GM18867 (cell line): ENCODE data around the gene PALLD.
"Not testable (repeated sequence)": the region's sequence is repeated elsewhere in the genome, so short reads cannot be mapped to it uniquely, and the experiment has no call there.

Experiments
- ATAC-seq: cut with Tn5 transposase; IDR thresholded peaks from one replicate; pipeline ENCODE4 v1.9.1; 2021; ENCODE audit warnings: mild to moderate bottlenecking, moderate library complexity; ENCODE audit not compliant: unreplicated experiment

Gene PALLD

GRCh38 chr4:168803052-168803451, 306.2 kb downstream of the PALLD start:
- not testable (repeated sequence) for ATAC-seq

GRCh38 chr4:168803732-168804131, 306.9 kb downstream of the PALLD start:
- no peak for ATAC-seq

- ATAC-seq = no peak
These were observed 307.3 kb downstream of the PALLD start for GRCh38 chr4:168804146-168804545.

GRCh38 chr4:168805341-168805740, 308.5 kb downstream of the PALLD start:
- ATAC-seq = no peak

- not testable (repeated sequence) for ATAC-seq
These were observed 309.4 kb downstream of the PALLD start for GRCh38 chr4:168806247-168806646.

- no peak for ATAC-seq
These were observed 314.4 kb downstream of the PALLD start for GRCh38 chr4:168811207-168811606.

GRCh38 chr4:168811786-168812651, 315.2 kb downstream of the PALLD start:
- ATAC-seq = no peak

GRCh38 chr4:168812806-168813205, 316.0 kb downstream of the PALLD start:
- no peak for ATAC-seq

- ATAC-seq = no peak
These were observed 317.0 kb downstream of the PALLD start for GRCh38 chr4:168813890-168814289.

GRCh38 chr4:168815379-168816345, 318.8 kb downstream of the PALLD start:
- ATAC-seq = no peak

GRCh38 chr4:168817370-168817769, 320.5 kb downstream of the PALLD start:
- no peak for ATAC-seq

- ATAC-seq = no peak
These were observed 325.6 kb downstream of the PALLD start for GRCh38 chr4:168822481-168822880.

- no peak for ATAC-seq
These were observed 329.1 kb downstream of the PALLD start for GRCh38 chr4:168825975-168826374.

GRCh38 chr4:168826620-168827019, 329.8 kb downstream of the PALLD start:
- ATAC-seq = no peak

- ATAC-seq = no peak
These were observed 334.1 kb downstream of the PALLD start for GRCh38 chr4:168830777-168831512.

GRCh38 chr4:168831585-168831918, 334.7 kb downstream of the PALLD start:
- no peak for ATAC-seq

- peak; percentile 96 for ATAC-seq
These were observed 335.3 kb downstream of the PALLD start for GRCh38 chr4:168831919-168832762.

GRCh38 chr4:168832763-168833575, 336.1 kb downstream of the PALLD start:
- ATAC-seq = no peak

GRCh38 chr4:168833881-168834280, 337.0 kb downstream of the PALLD start:
- ATAC-seq = no peak
